SJCRH30 (cell line): ENCODE data around the gene CSNK1E. TPM values are rescaled to one million over a fixed set of nuclear protein-coding genes. Genes with fewer than 3 reads are reported as not detected.
"Not testable (repeated sequence)": the region's sequence is repeated elsewhere in the genome, so short reads cannot be mapped to it uniquely, and the experiment has no call there.

Source experiments
- DNase-seq, 2 experiments: peaks; one replicate each; pipeline ENCODE4 v3.0.0-alpha.2; 2015 to 2020
- H3K27ac ChIP-seq: fragments of 250-450 bp; sonication (Bioruptor Pico); 2 replicates; pipeline ENCODE4 v1.5.1; 2020; ENCODE audit warnings: mild to moderate bottlenecking, moderate library complexity
- H3K27me3 ChIP-seq: fragments of 250-450 bp; sonication (Bioruptor Pico); 2 replicates; pipeline ENCODE4 v1.5.1; 2020; ENCODE audit warnings: mild to moderate bottlenecking, moderate library complexity
- H3K36me3 ChIP-seq: fragments of 250-450 bp; sonication (Bioruptor Pico); 2 replicates; pipeline ENCODE4 v1.5.1; 2020; ENCODE audit warnings: mild to moderate bottlenecking, moderate library complexity
- H3K4me1 ChIP-seq: fragments of 250-450 bp; sonication (Bioruptor Pico); 2 replicates; pipeline ENCODE4 v1.5.1; 2020; ENCODE audit warnings: mild to moderate bottlenecking, moderate library complexity
- H3K4me3 ChIP-seq: fragments of 250-450 bp; sonication (Bioruptor Pico); 2 replicates; pipeline ENCODE4 v1.5.1; 2020; ENCODE audit warnings: mild to moderate bottlenecking, moderate library complexity
- H3K9me3 ChIP-seq: fragments of 250-450 bp; sonication (Bioruptor Pico); replicated peaks from 2 replicates; pipeline ENCODE4 v1.5.1; 2020; ENCODE audit warnings: mild to moderate bottlenecking, moderate library complexity
- total RNA-seq: library from RNA; depleted of rRNA; stranded (reverse); fragments of >200 nt; shearing (Covaris generic); gene quantifications from 2 replicates; pipeline ENCODE4 v1.2.3, GENCODE V29; 2014; rRNA removed

The CSNK1E gene
- total RNA-seq: 142 and 143 TPM in 2 replicates

DNA sequence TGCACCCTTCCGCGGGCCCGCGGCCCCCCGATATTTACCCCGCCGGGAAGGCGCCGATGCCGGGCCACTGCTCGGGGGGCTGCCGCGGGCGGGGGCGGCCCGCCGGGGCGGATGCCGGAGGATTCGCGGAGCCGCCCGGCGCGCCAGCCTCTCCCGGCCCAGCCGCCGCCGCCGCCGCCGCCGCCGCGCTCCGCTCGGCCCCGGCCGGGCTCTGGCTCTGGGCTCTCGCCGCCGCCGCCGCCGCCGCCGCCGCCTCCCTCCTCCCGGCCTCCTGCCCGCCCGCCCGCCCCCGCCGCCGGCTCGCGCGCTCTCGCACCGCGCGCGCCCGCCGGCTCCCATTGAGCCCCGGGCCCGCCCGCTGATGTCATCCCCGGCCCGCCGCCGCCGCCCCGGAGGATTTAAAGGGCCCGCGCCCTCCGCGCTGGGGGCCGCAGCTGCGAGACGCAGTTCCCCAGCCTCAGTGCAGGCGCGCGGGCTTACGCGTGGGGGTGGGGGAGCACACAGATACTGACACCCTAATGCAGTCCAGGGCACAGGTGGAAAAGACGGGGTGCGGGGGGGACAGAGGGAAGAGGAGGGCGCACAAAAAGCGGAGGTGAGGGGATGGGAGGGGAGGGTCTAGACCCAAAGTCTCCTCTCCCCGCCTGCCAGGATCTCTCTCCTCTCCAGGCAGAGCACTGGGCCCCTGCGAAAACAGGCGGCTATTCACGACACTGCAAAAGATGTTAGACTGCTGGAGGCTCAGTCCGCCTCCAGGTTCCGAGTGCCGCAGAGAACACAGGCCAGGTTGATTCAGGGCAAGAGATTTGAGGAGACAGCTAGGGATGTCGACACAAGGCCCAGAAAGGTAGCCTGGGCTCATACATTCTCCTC lies at the start of gene CSNK1E:
TSS of gene CSNK1E (minus strand) at position 312 of the 873 bp plus-strand sequence. CDS start 3,276 bp downstream, outside the sequence.
- Histone ChIP-seq H3K36me3 (peaks cover 12% of the 10 kb centered on the region), H3K27me3 (no peaks in the 10 kb centered on the region), H3K4me3 (peak within 1 kb of the TSS; percentile 86), H3K4me1 (peaks cover 27% of the 10 kb centered on the region), H3K9me3 (no peaks in the 10 kb centered on the region), H3K27ac (peak within 1 kb of the TSS; percentile 93)
- peak; percentile 69 to 75 for DNase-seq

DNA sequence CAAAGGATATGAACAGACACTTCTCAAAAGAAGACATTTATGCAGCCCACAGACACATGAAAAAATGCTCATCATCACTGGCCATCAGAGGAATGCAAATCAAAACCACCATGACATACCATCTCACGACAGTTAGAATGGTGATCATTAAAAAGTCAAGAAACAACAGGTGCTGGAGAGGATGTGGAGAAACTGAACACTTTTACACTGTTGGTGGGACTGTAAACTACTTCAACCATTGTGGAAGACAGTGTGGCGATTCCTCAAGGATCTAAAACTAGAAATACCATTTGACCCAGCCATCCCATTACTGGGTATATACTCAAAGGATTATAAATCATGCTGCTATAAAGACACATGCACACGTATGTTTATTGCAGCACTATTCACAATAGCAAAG lies 48.6 kb upstream of the CSNK1E start:
- not testable (repeated sequence) for H3K4me1 ChIP-seq, H3K27me3 ChIP-seq, DNase-seq, H3K36me3 ChIP-seq, H3K9me3 ChIP-seq, H3K4me3 ChIP-seq
- peak overlapping the region; percentile 25; the same call in 1 of the 2 replicates for H3K27ac ChIP-seq

DNA sequence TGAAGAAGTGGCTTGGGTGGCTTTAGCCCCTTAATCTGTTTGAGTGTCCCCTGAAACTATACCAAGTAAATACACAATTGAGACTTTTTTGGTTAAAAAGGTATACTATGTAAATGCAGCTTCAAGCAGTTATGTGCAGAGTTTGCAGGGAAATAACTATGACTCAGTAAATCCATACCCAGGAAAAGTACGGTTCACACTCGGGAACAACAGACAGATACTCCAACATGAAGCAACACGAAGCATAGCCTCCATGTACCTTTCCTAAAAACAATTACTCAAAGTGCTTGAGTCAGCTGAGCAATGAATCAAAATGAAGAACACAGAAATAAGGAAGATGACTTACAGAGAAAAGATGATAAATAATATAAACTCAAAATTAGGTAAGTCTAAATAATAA lies 47.9 kb upstream of the CSNK1E start:
- H3K27ac ChIP-seq, H3K4me3 ChIP-seq, H3K9me3 ChIP-seq, H3K4me1 ChIP-seq, H3K27me3 ChIP-seq, H3K36me3 ChIP-seq, DNase-seq: not testable (repeated sequence)

DNA sequence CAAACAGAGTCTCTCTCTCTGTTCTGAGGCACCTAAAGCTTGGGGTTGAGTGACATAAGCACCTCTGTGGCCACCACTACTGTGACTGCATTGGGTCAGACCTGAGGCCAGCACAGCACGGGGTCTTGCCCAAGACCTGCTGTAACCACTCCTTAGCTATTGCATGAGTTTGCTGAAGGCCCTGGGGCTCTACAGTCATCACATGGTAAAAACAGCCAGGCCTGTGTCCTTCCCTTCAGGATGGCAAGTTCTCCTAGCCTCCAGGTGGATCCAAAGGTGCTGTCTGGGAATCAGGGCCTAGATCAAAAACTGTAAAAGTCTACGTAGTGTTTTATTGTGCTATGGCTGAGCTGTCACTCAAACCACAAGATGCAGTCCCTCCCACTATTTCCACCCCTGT lies 43.3 kb upstream of the CSNK1E start:
- H3K4me3 ChIP-seq, H3K9me3 ChIP-seq, H3K36me3 ChIP-seq, DNase-seq, H3K4me1 ChIP-seq, H3K27me3 ChIP-seq, H3K27ac ChIP-seq: not testable (repeated sequence)

DNA sequence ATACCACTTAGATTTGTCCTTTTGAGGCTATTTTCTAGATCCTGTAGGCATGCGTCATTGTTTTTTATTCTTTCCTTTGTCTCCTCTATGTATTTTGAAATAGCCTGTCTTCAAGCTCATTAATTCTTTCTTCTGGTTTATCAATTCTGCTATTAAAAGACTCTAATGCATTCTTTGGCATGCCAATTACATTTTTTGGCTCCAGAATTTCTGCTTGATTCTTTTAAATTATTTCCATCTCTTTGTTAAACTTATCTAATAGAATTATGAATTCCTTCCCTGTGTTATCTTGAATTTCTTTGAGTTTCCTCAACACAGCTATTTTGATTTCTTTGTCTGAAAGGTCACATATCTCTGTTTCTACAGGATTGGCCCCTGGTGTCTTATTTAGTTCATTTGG lies 42.6 kb upstream of the CSNK1E start:
- H3K36me3 ChIP-seq, H3K27me3 ChIP-seq, H3K4me3 ChIP-seq, H3K27ac ChIP-seq, DNase-seq, H3K9me3 ChIP-seq, H3K4me1 ChIP-seq: not testable (repeated sequence)

DNA sequence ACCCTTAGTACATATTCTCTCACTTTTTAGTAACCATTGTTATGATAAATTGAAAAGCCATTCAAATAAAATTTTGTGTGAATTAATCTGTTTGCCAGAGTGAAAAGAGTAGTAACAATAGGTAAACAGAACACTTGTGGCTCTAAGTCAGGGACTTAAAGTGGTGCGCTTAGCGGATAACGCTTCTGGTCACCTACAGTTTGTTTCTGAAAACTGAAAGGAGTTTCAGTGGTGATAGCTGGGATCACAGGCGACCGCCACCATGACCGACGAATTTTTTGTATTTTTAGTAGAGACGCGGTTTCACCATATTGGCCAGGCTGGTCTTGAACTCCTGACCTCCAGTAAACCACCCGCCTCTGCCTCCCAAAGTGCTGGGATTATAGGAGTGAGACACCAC lies 40.7 kb upstream of the CSNK1E start:
- H3K4me3 ChIP-seq, H3K36me3 ChIP-seq, H3K9me3 ChIP-seq, H3K4me1 ChIP-seq, H3K27ac ChIP-seq, H3K27me3 ChIP-seq, DNase-seq: not testable (repeated sequence)

DNA sequence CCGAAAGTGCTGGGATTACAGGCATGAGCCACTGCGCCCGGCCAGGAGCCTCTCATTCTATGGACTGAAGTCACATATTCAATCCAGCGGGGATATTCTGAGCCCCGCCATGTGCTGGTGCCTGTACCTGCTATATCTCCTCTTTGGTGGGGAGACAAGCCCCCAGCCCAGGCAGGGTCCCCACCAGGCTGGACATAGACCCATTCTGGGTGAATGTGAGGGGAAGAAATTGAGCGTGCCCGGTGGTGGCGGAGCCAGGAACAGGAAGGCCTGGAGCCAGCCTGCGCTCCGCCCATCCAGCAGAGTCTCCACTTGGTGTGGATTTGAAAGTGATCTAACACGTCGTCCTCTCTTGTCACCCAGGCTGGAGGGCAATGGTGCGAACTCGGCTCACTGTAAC lies 38.0 kb upstream of the CSNK1E start:
- no peaks in the 10 kb centered on the region for H3K9me3 ChIP-seq
- no peaks in the 10 kb centered on the region for H3K27me3 ChIP-seq
- no peak overlapping the region for H3K27ac ChIP-seq
- DNase-seq: no peak
- no peaks in the 10 kb centered on the region for H3K4me1 ChIP-seq
- no peaks in the 10 kb centered on the region for H3K36me3 ChIP-seq
- H3K4me3 ChIP-seq: no peak overlapping the region

DNA sequence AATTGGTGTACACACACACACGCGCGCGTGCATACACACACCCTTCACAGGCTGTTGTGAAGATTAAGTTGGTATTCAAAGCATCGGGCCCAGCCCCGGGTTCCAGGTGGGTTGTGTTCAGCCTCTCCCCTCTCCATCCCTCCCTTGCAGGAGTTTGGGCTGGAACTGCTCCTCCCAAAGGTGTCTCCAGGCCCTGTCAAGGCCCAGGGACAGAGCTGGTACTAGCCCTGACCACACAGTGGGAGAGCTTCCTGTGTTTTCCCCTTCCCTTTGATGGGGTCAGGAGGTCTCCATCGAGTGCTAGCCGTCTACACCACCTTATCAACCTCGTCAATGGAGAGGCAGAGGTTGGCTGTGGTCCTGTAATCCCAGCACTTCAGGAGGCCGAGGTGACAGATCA lies 36.5 kb upstream of the CSNK1E start:
- Histone ChIP-seq H3K27me3 (no peaks in the 10 kb centered on the region), H3K4me1 (no peaks in the 10 kb centered on the region)

DNA sequence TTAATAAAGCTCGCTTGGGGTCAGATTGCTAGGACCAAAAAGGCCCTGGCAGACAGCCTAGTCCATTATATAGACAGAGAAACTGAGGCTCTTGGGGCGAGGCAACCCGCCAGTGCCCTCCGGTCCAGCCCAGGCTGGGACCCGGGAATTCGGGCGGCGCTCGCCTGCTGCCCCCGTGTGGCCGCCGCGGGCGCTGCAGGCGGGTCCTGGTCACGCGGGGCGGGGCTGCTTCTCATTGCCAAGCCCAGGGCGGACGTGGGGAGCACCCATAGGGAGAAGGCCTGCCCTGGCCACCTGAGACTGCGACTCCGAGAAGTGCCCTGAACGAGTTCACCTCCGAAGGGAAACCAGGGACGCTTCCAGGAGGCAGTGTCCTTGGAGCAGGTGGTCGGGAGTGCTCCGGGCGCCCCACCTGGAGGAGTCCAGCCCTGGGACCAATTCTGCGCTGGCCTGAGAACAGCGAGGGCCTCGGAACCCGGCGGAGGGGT lies 36.0 kb upstream of the CSNK1E start:
- Histone ChIP-seq H3K27me3 (no peaks in the 10 kb centered on the region), H3K9me3 (no peaks in the 10 kb centered on the region), H3K4me1 (no peaks in the 10 kb centered on the region), H3K36me3 (no peaks in the 10 kb centered on the region), H3K4me3 (no peak overlapping the region), H3K27ac (no peak overlapping the region)
- DNase-seq: peak; percentile 38 to 67

More for the DNA sequence above, 36.5 kb upstream of the CSNK1E start:
- no peaks in the 10 kb centered on the region for H3K9me3 ChIP-seq
- H3K27ac ChIP-seq: no peak overlapping the region
- H3K4me3 ChIP-seq: no peak overlapping the region
- no peaks in the 10 kb centered on the region for H3K36me3 ChIP-seq
- no peak for DNase-seq

DNA sequence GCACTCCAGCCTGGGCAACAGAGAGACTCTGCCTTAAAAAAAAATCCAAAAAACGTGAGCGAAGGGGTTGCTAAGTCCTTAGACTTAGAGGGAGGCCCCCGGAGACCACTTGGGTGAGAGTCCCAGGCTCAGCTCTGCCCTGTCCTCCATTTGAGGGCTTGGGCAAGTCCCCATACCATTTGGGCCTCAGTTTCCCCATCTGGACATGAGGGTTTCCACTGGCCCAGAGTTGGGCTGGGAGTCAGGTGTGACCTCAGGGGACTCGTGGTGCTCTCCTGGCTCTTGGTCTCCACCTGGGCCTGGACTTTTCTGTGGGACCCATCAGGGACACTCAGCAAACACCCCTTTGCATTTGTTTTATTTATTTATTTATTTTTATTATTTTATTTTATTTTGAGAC lies 35.2 kb upstream of the CSNK1E start:
- Histone ChIP-seq H3K9me3 (no peaks in the 10 kb centered on the region), H3K36me3 (no peaks in the 10 kb centered on the region), H3K4me3 (no peak overlapping the region), H3K27ac (no peak overlapping the region), H3K27me3 (no peaks in the 10 kb centered on the region), H3K4me1 (peaks cover 1% of the 10 kb centered on the region; the same call in 1 of the 2 replicates)
- DNase-seq: no peak

DNA sequence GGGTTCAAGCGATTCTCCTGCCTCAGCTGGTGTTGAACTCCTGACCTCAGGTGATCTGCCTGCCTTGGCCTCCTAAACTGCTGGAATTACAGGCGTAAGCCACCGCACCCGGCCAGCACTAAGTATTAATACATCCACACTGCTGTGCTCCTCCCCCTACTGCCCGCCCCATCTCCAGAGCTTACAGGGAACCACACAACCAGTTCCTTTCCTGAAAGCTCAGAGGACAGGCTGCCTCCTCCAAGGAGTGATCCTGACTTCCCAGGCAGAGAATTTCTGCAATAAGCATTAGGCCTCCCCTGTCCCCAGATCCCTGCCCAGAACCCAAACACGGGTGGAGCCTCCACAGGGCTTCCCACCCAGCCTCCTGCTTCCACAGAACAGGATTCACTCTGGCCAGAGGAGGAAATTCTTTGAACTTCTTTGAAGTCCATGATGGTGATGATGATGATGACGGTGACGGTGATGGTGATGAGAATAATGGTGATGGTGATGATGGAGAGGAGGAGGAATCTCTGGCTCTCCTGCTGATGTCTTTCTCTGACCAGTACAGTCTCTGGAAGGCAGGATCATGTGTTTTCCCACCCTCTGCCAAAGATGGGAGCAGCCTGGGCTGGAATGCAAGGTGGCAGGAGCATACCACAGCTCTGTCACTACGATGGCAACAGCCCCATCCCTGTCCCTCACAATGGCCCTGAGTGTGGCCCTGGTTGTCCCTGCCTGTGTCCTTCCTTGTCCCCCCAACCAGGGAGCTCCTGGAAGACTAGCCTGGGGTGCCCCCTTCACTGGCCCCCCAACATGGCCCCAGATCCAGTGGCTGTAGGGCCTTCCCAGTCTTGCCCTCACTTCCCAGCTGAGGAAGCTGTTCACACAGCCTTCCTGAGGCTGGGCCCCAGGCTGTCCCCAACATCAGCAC lies 33.5 kb upstream of the CSNK1E start:
- Histone ChIP-seq H3K4me3 (no peak overlapping the region), H3K9me3 (no peaks in the 10 kb centered on the region), H3K36me3 (no peaks in the 10 kb centered on the region), H3K4me1 (peaks cover 14% of the 10 kb centered on the region; the same call in 1 of the 2 replicates), H3K27ac (no peak overlapping the region), H3K27me3 (no peaks in the 10 kb centered on the region)
- no peak for DNase-seq

DNA sequence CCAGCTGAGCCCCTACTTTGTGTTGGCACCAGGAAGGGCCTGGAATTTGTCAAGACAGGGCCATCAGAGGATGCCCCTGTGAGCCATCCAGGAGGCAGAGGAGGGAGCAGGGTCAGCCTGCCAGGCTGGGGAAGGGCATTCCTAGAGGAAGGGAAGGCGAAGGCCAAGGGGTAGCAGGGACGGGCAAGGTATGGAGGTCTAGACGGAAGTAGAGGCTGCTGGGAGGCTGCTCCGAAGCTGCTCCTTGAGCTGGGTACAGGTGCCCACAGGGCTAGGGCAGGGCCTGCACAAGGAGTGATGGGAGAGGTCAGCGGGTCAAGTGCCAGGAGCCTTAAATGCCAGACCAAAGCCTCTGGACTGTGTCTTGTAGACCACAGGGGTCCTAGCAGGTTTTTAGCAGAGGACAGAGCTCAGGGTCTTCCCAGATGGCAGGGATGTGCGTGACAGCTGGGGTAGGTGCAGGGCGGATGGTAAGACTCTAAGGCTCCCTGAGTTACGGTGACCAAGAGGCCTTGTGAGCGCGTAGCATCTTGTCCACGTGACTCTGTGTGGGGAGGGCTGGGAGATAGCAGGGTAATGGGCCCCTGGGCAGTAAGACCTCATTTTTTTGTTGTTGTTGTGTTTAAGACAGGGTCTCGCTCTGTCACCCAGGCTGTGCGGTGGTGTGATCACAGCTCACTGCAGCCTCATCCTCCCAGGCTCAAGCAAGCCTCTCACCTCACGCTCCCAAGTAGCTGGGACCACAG lies 31.7 kb upstream of the CSNK1E start:
- Histone ChIP-seq H3K4me1 (peaks cover 14% of the 10 kb centered on the region; the same call in 1 of the 2 replicates), H3K9me3 (no peaks in the 10 kb centered on the region)
- DNase-seq: no peak

DNA sequence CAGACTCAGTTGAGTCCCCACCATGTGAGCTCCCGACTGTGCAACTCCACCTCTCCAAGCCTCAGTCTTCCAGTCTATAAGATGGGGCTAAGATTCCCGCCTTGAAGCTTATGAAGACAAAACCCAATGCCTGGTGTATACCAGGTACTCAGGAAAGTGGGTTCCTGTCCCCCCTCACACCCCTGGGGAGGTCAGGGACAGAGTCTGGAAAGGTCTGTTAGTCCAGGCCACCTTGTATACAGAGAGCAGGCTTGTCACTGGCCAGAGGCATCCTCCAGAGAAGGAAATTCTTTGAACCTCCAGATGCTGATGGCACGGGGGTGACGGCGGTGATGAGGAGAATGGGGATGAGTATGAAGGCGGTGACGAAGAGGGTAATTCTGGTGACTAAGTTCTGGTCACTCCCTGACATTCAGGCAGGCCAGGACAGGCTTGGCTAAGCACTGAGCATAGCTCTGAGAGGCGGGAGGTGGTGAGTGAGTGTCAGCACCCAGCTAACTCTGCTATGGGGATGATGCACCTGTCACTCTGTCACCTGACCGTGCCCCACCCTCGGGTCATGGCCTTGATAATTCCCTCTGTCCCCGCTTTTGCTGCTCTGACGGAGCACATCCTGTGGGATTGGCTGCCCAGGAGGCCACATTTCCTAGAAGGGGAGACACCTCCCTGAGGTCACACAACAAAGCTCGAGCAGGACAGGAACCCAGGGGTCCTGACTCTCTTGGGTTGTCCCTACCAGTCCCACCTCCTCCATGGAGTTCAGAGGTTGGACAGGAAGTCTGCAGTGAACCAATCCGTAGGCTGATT lies 30.9 kb upstream of the CSNK1E start:
- Histone ChIP-seq H3K36me3 (no peaks in the 10 kb centered on the region), H3K4me1 (peaks cover 14% of the 10 kb centered on the region; the same call in 1 of the 2 replicates), H3K27ac (no peak overlapping the region), H3K4me3 (no peak overlapping the region), H3K9me3 (no peaks in the 10 kb centered on the region), H3K27me3 (no peaks in the 10 kb centered on the region)
- no peak for DNase-seq

More for the DNA sequence above, 31.7 kb upstream of the CSNK1E start:
- Histone ChIP-seq H3K4me3 (no peak overlapping the region), H3K27me3 (no peaks in the 10 kb centered on the region), H3K36me3 (no peaks in the 10 kb centered on the region), H3K27ac (no peak overlapping the region)
